HT1080 (cell line): ENCODE measurements around the gene HSD3B1. TPM values are rescaled to one million over a fixed set of nuclear protein-coding genes. Genes with fewer than 3 reads are reported as not detected.
"Not testable (repeated sequence)": the region's sequence is repeated elsewhere in the genome, so short reads cannot be mapped to it uniquely, and the experiment has no call there.

Source experiments
- DNase-seq: peaks from one replicate; pipeline ENCODE4 v3.0.0-alpha.2; 2015; ENCODE audit warnings: low read depth
- total RNA-seq: library from RNA; depleted of rRNA; stranded (reverse); fragments of >200 nt; shearing (Covaris generic); gene quantifications from 2 replicates; pipeline ENCODE4 v1.2.3, GENCODE V29; 2014

HSD3B1 gene
- total RNA-seq, 1 experiment from 2014 or later, result not detected

DNA sequence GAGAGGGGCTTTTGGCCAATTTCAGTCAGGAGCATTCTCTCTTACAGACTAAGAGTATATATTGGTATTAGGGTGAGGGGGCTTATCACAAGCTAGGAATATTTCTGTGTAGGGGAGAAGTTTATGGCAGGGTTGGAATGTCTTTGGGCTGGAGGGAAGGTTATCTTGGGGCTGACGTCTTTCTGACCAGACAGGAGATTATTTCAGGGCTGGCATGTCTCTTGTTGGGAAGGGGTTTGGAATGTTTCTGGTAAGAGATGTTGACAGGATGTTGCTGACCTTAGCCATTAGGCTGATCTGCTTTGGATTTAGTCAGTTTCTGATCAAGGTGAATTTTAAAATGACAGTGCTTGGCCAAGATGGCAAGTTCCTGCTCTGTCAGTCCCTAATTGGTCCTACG, 17.8 kb upstream of the HSD3B1 start:
- no peak for DNase-seq

GRCh38 chr1:119490925-119491324, 16.1 kb upstream of the HSD3B1 start:
- no peak for DNase-seq

- no peak for DNase-seq
Observed at GRCh38 chr1:119492763-119493162, 14.2 kb upstream of the HSD3B1 start.

- no peak for DNase-seq
Observed at GRCh38 chr1:119504831-119505230, 2.2 kb upstream of the HSD3B1 start.

DNA sequence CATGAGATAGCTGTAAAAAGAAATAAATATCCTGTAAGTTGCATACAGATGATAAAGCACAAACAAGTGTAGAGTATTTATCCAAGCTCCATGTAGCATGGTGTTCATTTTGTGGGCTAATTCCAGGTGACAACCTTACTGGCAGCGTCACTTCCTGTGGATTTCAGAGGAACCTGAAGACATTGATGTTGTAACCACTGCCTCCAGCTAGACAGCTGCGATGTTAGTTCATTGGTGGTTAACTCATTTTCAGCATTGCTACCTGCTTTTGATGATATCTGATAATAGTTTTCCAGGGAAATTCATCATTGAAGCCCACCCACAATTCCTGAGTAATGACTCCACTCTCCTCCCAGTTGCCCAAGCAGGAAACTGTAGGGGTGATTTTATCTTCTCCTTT, 3.0 kb downstream of the HSD3B1 start:
- no peak for DNase-seq

- no peak for DNase-seq
Observed at GRCh38 chr1:119515221-119515620, 8.2 kb downstream of the HSD3B1 start.

GRCh38 chr1:119516247-119516646, 9.2 kb downstream of the HSD3B1 start:
- DNase-seq, result no peak

DNA sequence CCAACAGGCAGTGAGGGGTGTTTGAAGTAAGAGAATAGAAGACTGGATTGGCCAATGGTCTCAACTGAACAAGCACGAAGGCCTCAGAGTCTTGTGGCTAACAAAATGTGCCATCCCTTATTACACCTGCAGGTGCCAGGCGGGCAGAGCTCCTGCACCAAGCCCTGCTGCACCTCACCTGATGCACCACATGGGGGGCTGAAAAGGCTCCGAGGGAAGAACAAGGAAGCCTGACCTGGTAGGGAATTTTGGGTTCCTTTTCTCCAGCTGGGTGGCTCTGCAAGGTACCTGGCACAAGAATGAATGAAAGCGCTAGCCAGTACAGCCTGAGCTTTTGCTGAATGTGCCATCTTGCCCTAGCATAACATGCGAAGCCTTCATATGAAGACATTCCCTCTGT, 9.7 kb downstream of the HSD3B1 start:
- peak; percentile 4 for DNase-seq

DNA sequence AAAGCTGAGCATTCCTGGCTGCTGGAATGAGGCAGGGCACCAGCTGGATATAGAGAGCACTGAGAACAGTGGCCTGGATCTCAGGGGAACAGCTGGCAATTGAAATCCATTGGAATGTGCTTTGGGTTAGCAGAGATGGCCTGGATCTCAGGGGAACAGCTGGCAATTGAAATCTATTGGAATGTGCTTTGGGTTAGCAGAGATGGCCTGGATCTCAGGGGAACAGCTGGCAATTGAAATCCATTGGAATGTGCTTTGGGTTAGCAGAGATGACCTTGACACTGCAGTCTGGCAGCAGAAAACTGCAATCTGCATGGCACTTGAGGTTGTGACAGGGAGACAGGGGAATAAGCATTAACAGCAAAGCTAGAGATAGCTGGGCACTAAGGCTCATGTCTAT, 10.7 kb downstream of the HSD3B1 start:
- not testable (repeated sequence) for DNase-seq

DNA sequence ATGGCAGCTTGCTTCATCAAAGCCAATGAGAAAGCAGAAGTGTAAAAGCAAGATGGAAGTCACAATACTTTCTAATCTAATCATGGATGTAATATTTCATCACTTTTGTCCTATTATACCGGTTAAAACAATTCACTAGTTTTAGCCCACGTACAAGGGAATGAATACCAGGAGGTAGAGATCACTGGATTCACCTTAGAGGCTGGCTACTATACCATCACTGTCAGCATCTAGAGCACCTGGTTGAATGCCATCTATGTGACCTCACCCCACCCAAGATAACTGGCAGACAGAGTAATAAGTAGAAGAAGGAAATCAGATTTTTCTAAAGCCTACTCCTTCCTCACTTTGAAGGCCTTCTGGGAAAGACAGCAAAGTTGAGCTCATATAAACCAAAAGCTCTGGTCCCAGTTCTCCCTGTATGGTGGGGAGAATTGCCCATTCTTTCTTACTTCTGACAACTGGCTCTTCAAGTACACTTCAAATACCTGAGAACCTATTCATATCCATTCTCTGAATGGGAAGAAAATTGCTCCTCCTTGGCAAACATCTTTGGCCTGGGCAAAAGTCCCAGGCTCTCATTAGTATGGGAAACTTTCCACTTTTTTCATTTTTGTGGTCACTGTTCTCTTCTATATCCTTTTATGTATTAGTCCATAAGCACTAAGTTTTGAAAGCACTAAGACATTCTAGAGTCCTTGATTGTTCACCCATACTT, 24.8 kb downstream of the HSD3B1 start:
- no peak for DNase-seq

DNA sequence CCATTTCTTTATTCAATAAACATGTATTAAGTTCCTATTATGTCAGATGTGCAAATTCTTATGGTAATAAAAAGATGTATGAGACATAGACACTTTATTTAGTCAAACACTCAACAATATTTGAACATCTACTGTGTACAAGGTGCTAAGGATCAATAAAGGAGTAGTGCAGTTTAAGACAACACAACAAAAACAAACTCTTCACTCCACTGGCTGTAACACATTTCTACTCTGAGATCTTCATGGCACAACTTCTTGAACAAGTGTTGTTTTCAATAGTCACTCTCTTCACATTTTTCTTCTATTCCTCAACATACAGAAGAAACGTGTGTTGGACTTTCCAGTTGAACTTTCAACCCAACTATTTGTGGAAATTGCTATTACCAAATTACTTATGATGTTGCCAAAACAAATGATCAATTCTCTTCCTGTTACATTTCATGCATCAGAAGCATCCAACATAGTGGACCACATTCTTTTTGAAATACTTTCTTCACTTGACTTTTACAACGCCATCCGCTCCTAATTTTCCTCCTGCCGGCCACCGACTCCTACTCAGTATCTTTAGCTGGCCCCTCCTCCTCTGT, 25.4 kb downstream of the HSD3B1 start:
- no peak for DNase-seq

GRCh38 chr1:119535381-119535780, 28.4 kb downstream of the HSD3B1 start:
- no peak for DNase-seq

DNA sequence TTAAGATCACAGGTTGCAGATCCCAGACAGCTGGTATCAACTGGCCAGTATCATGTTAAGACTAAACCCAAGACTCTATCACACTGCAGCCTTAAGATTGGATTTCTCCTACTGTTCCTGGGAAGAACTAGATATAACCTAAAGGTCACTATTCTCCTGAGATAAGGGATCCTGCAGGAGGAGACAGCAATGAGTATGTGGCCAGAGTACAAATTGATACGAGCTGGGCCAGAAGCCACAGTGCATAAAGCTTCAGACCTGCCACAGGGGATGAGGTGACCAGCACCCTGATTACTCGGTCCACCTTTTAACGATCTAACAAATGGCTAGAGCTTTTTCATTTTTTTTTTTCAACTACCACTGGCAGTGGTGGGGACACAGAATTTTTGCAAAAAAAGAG, 31.0 kb downstream of the HSD3B1 start:
- DNase-seq, result no peak

DNA sequence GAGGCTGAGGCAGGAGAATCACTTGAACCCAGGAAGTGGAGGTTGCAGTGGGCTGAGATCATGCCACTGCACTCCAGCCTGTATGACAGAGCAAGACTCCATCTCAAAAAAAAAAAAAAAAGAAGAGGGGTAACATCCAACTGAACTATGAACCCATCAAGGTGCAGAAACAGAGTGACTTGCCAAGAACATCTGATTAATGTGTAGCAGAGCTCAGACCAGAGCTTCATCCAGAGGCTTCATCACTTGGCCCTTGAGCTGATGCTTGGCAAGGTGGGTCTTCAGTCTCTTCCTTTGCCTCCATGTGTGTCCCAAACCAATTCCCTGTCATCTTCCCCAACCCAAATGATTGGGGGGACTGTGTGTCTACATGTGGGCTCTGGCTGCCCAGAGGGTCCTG, 32.6 kb downstream of the HSD3B1 start:
- no peak for DNase-seq

DNA sequence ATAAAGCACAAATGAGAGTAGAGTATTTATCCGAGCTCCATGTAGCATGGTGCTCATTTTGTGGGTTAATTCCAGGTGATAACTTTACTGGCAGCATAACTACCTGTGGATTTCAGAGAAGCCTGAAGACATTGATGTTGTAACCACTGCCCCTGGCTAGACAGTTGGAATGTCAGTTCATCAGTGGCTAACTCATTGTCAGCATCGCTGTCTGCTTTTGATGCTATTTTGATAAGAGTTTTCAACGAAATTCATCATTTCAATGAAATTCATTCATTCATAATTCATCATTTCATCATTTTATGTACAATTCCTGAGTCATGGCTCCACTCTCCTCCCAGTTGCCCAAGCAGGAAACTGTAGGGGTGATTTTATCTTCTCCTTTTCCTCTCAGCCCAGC, 34.4 kb downstream of the HSD3B1 start:
- no peak for DNase-seq

- no peak for DNase-seq
Observed at GRCh38 chr1:119542492-119542946, 35.5 kb downstream of the HSD3B1 start.

DNA sequence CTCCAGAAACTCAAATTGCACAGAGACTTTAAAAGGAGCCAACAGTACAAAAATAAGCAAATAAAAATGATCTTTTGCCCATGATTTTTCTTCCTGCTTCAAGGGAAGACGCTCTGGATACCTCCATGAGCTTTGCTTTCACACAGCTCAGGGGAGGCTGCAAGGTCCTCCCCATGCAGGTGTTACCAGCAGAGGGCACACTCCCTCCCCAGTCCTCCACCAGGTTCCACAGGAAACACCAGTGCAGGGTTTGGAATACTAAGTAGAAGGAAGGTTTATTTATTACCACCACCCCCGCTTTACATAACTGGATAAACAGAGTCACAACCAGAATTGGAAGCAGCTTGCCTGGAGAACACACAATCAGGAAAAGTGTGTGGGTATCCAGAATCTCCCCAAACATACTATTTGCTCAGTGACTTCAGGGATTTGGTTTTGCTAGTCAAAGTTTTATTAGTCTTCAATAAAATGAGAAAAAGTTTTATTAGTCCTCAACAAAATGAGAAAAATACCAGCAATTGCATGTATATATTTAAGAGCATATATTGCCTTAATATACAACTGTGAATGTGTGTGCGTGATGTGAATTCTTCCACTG, 37.3 kb downstream of the HSD3B1 start:
- no peak for DNase-seq

- no peak for DNase-seq
Observed at GRCh38 chr1:119546641-119547040, 39.6 kb downstream of the HSD3B1 start.

GRCh38 chr1:119547306-119547705, 40.3 kb downstream of the HSD3B1 start:
- DNase-seq, result no peak

DNA sequence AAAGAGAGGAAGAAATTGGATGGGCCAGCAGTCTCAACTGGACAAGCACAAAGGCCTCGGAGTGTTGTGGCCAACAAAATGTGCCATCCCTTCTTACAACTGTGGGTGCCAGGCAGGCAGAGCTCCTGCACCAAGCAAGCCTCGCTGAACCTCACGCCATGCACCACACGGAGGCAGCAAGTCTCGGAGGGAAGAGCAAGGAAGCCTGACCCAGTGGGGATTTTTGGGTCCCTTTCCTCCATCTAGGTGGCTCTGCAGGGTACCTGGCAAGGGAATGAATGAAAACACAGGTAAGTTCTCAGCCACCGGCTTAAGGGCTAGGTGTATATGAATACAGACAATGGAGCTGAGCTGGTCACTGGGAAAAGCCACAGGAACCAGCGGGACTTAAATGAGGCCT, 40.8 kb downstream of the HSD3B1 start:
- no peak for DNase-seq

DNA sequence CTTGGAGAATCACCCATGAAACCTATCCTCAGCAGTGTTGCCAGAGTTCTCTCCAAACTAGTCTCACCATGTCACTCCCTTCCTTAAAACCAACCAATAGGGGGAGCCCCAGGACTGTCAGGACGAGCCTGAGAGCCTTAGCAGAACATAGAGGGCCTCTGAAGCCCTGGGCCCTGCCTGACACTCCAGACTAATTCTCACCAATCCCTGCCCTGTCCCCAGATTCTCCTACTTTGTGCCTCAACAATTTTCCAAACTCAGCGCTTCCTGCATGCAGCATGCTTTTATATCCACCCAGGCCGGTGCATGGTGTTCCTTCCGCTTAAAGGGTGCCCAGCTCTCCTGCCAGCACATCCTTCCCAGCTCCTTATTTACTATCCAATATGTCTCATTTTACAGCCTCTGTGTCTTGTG, 42.7 kb downstream of the HSD3B1 start:
- peak; percentile 51 for DNase-seq

DNA sequence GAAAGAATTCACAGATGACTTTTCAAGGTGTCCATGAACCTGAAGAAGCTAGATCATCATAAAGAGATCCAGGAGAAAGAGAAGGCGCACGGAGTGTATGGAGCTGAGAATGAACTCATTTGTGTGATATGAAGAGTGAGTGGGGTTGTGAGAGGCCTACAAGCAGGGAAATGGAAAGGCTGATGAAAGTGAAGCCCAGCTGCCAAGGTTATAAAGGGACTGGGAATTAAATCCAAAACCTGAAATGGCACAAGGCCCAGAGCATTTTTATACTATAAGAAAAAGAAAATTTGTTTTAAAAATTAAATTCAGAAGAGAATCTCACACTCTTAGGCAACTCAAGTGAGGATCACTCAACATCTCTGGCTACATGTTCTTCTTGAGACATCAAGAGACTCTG, 43.4 kb downstream of the HSD3B1 start:
- no peak for DNase-seq

- no peak for DNase-seq
Observed at GRCh38 chr1:119551218-119551617, 44.2 kb downstream of the HSD3B1 start.
